NCI-H82 treated with DMSO at 0.1 percent for 48 hours (cell line): ENCODE measurements around the gene CAB39.

ENCODE experiments used
- DNase-seq: peaks from one replicate; lab custom pipeline; 2025; ENCODE audit not compliant: unreplicated experiment; lab: John Stamatoyannopoulos, UW

CAB39 gene

DNA sequence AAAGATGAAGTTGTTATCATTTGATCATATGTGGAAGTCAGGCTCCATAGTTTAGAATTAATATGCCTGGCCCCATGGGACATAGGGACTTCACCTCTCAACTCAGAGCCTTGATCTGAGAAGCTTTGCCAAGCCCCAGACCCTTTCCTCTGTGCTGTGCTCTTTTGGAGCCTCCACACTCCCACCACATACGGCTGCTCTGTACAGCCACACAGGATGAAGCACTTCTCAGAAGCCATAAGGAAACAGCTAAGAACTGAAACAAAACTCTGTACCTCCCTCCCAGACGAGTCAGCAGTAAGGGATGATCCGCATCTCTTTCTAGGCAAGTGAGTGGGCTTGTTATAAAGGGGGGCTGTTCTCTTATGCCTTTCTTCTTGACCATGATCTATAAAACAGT is 66.5 kb downstream of the CAB39 start:
- DNase-seq: no peak

DNA sequence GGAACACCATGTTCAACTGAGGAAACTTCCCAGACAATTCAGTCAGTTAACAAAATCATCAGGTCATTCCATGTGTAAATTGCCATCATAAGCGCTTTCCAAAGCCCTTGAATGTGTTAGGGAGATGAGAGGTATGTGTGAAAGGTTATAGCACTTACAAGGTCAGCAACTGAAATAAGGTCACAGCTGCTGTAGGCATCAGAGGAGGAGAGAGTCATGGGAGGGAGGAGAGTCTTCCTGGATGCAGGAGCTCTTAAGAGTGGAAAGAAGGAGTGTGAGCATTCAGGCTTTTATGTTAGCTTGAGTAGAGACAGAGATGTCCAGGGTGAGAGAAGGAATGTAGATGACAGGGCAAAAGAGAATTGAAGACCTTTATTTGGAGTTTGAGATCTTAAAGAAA is 67.0 kb downstream of the CAB39 start:
- no peak for DNase-seq

DNA sequence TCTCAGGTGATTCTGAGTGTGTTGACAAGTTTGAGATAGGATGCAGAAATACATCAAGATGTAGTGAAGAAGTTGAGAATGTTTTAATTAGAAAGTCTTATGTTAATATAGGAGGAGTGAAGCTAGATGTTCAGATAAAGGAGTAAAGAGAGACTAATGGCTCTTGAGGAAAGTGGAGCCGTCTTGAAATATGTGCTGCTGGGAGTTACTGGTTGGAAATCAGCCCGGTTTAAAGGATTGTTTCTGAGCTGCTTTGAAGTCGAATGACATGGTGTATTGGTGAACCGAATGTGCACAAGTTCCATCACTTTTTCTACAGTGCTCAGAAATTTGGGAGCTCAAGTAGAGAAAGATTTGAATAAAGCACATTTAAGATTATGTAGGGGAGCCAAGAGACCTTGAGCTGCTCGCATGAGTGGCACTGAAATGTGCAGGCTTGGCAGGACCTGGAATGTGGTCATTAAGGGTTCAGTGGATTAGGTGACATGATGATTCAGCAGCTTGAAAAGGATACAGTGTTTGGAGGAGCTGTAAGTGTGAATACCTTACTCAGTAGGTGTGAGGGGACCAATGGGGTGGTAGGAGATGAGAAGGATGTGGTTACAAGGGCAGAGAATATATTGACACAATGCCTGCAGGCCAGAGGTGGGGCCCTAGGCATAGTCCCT is 68.6 kb downstream of the CAB39 start:
- DNase-seq: no peak

DNA sequence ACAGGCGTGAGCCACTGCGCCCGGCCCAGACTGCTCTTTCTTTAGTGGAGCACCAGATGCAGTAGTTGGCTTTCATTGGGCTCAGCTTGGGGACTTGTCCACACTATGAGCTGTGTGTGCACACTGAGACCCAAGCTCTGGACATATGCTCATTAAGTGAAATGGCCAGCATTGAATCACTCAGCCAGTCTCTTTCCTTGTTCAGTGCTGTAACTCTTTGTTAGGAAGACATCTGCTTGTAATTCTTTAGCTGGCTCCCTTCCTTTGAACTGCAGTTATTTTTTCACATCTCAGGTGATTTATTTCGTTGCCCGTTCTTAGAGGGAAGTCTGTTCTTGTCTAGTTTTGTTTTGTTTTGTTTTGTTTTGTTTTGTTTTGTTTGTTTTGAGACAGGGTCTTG is 70.5 kb downstream of the CAB39 start:
- no peak for DNase-seq

DNA sequence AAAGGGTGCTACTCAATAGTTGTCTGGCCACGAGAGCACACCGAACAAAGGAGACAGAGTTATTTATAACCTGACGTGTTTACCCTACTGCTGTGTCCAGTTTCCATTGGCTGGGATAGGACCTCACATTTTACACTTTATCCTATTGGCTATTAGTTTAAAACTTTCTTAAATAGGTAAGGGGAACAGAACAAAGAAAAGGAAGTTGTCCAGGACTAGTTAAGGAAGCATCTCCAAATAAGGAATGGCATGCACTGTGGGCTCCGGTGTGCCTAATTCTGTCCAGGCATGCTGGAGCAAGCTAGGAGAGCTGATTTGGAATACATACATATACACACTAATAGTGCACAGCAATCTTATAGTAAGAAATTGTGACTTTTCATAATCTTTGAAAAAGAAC is 72.2 kb downstream of the CAB39 start:
- no peak for DNase-seq

DNA sequence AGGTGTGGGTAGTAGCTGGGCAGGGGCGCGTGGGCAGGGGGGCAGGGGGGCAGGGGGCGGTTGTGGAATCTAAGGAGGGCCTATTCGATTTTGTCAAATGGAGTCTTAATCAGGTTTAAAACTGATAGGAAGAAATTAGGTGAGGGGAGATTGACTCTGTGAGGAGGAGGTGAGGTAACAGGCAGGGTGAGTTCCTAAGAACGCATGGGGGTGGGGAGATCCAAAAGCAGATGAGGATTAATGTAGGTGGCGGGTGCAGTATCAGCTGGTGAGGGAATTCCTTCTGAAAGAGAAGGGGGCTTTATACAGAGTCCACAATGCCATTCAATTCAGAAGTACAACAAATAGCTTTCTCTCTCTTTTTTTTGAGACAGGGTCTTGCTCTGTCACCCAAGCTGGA is 72.7 kb downstream of the CAB39 start:
- DNase-seq: no peak

DNA sequence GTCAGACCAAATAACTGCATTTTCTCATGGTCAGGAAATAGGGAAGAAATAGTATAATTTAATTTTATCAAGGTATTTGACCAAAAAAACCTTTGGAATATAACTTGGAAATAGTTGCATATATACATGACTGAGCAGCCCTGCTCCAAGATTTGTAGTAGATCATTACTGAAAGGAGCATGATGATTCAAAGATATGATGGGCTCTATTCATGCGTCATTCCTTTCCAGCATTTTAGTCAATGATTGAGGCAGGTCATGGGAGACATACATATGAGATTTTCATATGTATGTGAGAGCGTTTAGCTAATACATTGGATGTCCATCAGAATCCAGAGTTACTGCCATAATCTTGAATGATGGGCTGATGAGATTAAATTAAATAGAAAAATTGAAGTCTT is 74.5 kb downstream of the CAB39 start:
- DNase-seq: no peak

DNA sequence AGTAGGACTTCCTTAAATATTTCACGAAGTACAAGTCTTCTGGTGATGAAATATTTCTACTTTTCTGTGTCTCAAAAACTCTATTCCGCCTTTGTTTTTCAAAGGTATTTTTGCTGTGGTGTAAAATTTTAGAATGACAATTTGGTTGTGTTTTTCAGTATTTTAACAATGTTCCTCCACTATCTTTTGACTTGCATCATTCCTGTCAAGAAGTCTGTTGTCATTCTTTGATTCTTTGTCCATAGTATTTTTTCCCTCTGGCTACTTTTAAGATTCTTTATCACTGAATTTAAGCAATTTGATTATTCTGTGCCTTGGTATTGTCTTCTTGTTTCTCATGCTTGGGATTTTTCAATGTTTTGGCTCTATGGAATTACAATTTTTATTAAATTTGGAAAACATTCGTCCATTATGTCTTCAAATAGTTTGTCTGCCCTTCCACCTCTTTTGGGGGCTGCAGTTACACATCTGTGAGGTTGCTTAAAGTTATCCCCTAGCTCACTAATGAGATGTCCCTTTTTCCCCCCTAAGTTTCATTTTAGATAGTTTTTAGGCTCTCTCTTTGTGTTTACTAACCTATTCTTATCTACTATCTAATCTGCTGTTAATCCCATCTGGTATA is 76.0 kb downstream of the CAB39 start:
- DNase-seq: no peak

DNA sequence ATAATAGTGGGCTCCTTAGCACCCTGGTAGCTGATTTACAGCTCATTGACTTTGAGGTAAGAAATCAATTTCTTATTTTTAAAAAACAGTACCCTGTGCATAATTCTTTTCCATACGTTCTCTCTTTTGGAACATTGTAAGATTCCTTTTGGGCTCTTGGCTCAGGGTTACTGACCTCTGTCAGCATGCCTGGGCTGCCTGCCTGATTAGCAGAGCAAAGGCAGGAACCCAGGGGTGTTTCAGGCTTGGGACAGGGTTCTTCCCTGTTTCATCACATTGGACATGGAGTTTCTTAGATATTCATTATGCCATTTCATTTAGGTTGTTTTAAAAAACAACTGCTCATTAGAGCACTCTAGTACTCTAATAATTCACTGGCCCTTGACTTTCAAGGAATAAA is 78.3 kb downstream of the CAB39 start:
- no peak for DNase-seq

DNA sequence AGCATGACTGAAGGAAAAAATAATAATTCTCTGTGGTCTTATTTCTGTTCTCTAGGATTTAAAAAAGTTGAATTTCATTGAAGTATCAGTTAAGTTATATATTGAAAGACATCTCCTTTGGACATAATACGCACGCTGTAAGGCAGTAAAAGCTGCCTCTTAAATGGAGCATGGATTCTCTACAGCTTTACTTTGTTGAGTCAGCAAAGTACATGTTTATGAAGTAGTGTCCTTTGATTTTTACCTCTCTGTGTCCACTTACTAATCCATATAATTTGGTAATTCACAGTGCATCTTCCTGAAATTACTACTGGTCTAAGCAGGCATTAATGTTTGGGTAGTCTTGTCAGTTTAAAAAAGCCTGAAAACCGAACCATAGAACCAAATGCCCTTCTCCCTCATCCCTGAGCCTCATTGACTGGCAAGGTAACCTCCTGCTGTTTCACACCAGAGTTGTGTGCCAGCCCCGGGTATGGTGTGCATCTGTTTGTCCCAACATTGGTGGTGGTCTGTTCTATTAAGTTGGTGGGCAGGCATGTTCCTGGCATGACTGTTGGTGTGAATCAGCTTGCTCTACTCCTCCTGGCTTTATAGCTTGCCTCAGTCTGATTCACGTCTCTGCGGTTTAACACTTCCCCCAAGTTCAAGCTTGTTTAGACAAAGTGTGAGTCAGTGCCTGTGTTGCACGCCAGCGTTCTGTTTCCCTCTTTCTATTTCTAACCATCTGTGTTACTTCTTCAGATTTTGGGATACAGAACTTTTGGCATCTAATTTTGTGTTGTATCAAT is 81.1 kb downstream of the CAB39 start:
- no peak for DNase-seq

DNA sequence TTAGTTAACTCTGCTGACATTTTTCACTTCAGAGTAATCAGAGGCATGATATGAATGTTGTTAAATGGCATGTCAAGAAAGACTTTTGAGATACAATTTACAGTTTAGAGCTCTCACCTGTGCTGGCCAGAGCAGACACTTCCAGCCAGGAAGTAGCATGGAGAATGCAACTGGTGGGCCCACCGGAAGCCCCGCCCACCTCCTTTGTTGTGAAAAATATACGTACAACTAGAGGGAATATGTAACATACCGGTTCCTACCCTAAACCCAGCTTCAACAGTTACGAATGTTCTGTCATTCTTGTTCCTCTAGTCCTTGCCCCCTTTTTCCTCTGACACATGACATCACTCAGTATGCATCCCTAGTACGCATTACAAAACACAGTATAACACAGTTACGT is 81.9 kb downstream of the CAB39 start:
- DNase-seq: no peak

DNA sequence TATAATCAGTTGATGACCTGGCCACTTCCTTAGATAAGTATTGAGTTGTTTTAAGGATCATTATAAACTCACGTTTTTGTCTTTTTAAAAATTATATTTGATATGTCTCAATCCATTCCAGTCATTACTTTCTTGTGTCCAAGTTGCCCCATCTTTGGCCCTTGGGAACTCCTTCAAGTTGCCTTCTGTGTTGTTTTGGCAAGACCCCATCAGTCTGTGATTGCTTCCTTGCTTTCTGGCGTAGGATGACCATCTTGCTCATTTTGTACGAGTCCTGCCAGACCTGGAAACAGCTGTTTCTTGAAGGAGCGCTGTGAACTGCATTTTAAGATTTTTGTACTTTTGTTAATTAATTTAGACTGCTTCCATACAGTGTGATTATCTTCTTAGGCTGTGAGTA is 83.2 kb downstream of the CAB39 start:
- DNase-seq: no peak

DNA sequence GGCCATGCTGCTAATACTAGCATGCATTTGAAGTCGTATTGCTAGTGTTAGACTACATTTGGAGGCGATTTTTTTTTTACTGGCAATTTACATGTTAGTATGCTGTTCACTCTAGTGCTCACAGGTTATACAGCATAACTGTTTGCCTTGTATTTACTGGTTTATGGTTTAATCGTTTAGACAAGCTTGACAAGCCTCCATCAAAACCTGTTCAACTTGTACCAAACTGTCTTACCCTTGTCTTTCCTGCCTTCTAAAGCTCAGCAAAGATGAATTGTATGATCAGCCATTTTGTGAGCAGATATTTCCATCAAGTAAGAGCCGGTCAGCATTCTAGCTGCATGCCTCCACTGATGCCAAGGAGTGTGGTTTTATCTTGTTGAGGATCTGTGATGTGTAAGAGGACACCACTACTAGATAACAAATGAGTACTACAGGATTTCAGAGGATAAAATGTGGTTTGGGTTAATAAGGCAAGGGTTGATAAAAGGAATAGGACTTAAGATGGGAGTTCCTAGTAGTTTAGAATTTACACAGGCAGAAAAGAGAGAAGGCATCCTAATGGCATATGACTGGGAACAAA is 83.7 kb downstream of the CAB39 start:
- no peak for DNase-seq

DNA sequence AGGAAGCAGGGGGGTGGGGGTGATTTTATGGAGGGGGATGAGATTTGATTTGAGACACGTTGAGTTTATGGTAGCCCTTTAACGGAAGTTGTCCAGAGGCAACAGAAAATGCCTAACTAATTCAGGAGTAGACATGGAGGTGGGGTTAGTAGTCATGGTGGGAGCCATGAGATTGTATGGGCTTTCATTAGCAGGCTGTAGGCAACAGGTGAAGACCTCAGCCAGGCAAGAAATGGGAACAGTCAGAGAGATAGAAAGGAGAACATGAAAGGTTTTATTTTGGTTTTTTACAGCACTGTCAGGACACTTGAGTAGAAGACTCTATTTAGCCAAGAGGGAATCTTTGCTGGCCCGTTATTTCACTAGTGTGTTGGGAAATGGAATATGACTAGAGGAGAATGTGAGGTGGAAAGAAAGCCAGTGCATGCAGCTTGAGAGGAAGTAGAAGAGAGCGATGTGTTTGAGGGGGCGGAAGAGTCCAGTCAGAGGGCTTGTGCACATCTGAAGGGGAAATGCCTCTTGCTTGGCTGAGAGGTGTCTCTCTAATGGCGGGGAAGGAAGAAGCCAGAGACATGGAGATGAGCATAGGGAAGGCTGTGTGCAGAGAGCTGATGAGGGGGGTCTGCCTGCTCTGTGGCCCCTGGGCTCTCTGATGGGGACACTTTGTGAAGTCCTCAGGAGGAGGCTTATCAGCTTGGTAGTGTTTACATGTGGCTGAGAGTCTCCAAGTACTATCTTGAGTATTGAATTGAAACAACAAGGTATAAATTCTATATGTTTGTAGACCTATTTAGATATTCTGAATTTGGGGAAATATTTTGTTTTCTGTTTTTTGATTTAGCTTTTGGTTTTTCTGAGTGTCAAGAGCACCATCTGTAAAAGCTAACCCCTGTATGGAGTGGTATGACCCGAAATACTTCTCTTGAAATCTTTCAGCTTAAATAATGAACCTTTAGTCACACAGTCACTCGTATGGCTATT is 85.2 kb downstream of the CAB39 start:
- no peak for DNase-seq

DNA sequence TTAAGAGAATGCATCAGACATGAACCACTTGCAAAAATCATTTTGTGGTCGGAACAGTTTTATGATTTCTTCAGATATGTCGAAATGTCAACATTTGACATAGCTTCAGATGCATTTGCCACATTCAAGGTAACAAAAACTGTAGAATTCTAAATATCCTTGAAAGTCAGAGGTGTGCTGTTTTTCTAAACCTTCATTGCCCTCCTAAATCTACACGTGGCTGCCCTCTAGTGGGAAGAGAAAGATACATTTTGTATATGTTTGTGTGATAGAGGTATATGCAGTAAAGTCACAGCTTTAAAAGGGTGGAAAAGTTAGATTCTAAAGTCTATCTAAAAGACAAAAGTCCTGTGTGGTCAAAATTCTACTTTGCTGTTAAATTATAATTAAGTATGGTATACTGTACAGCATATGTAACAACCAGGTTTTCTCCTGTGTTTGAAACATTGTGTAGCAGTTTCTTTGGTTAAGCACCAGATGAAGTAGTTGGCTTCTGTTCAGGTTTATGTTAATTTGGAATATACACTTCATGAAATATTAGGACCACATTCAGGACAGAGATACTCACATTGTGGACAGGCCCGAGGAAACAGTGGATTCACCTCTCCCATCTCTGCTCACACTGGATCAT is 86.2 kb downstream of the CAB39 start:
- peak; percentile 17 for DNase-seq

DNA sequence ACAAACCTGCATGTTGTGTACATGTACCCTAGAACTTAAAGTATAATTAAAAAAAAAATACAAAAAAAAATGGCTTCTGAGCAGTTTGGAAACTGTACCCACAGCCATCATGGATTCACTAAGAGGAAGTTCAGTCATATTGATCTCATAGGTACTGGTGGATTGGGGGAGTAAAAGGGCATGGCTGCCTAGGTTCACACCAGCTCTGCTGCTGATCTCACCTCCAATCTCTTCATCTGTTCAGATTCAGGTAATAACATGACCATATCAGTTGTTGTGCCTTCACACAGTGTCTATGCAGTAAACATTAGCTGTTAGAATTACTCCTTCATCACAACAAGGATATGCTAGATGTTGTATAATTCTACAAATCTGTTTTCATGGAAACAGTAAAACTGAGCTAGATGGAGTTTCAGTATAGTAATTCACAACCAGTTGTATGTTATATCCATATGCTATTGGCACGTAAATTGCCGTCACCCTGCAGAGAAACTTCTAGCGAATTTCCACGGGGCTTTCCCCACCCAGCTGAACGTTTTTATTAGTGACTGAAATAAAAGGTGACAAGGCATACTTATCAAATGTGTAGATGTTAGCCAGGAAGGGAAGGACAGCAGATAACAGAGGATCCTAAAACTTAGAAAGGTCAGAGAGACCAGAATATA is 92.8 kb downstream of the CAB39 start:
- DNase-seq: no peak

DNA sequence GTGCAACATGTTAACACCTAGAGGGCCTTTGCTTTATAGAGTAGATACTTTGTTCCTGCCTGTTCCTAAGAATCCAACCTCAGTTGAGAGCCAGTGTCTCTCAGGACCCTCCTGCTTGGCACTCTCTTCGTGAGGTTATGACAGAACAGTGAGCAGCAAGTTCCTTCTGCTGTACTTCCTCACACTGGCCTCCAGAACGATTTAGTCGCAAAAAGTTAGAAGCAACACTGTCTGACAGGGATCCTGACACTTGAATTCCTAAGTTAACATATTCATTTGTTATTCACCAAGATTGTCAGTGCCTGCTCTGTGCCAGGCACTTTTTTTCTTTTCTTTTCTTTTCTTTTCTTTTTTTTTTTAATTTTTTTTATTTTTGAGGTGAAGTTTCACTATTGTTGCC is 95.1 kb downstream of the CAB39 start:
- no peak for DNase-seq

DNA sequence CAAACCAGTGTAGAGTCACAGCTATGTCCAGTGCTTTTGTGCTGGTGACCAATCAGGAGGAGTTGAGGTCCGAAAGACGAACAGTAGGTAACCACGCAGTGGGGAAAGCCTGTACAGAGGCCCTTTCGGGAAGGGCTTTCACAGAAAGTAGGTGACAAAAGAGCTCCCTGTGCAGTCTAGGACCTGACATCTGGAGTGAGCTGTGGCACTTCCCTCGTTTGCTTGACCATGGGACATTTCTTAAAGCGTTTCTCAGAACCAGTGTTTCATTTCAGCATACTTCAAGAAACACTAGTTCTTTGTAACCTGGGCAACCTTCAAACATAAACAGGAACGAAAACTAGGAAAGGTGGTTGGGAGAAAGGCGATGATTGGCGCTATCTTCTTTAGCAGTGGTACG is 96.4 kb downstream of the CAB39 start:
- no peak for DNase-seq

DNA sequence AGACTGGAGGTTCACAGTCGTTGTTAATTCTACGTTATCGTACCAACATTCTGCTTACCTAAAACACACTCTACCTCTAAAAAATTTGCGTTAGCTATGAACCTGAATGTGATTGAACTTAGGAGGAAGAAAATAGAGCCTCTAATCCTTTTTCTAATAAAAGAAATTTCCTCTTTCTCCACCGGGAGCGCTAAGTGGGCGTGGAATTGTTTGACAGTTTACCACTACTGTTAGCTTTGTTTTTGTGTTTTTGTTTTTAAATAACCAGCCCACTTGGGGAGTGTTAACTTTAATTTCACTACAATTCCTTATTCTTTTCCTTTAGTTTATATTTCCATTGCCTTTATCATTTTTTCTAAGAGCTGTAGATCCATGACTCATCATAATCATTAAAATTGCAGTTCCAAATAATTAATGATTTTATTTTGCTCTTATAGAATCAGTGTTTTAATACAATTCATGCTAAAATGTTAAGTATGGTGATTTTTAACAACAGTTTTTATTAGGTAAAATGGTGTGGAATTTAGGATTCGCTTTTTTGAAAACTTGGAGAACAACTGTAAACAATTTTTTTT is 97.1 kb downstream of the CAB39 start:
- no peak for DNase-seq

DNA sequence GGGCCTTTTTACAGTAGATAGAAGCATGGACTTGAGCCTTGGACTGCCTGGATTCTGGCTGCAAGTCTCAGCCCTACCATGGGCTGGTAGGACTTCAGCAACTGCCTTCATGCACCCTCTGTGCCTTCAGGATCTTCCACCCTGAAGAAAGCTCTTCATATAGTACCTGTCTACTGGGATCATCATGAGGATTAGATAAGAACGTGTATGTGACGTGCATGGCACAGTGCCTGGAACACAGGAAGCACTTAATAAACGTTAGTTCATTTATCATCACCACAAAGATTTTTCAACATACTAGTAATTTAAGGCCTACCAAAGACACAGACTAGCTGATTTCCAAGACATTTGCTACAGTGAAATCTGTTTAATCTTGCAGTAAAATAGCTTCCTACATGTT is 98.9 kb downstream of the CAB39 start:
- no peak for DNase-seq
